Fibroblast of the aortic adventitia (primary cell): Measurements from ENCODE around the gene PAGE2. TPM values are rescaled to one million over a fixed set of nuclear protein-coding genes. Genes with fewer than 3 reads are reported as not detected.
"Not testable (repeated sequence)": the region's sequence is repeated elsewhere in the genome, so short reads cannot be mapped to it uniquely, and the experiment has no call there.

Experiments used
- DNase-seq: peaks from one replicate; pipeline ENCODE4 v3.0.0-alpha.2; 2010; ENCODE audit warnings: low read depth
- H3K4me3 ChIP-seq: 2 replicates; pipeline ENCODE4 v1.5.1; 2011; ENCODE audit warnings: low read depth, mild to moderate bottlenecking, control low read depth, low read length, moderate library complexity
- CTCF ChIP-seq: IDR thresholded peaks from 2 replicates; pipeline ENCODE4 v1.5.1; 2011; ENCODE audit warnings: mild to moderate bottlenecking, low read length, control low read depth, inconsistent platforms; ENCODE audit not compliant: insufficient read depth
- total RNA-seq: library from RNA; depleted of rRNA; stranded (reverse); fragments of >200 nt; gene quantifications from 2 replicates; pipeline ENCODE4 v1.2.3, GENCODE V29; 2012; ENCODE audit warnings: low replicate concordance

The PAGE2 gene
- not detected in 2 replicates for total RNA-seq

- H3K4me3 ChIP-seq = no peak within 1 kb of the TSS
- DNase-seq = no peak
- TF ChIP-seq CTCF = no peak
Measured at GRCh38 chrX:55088795-55089489, at the start of gene PAGE2. Gene PAGE2 (plus strand): TSS chrX:55089018. CDS start chrX:55090021, 1,003 bp downstream.

- DNase-seq = no peak
- TF ChIP-seq CTCF = no peak
- no peak overlapping the region for H3K4me3 ChIP-seq
Measured at GRCh38 chrX:55039471-55039870, 49.3 kb upstream of the PAGE2 start.

GRCh38 chrX:55041514-55041913 lies 47.3 kb upstream of the PAGE2 start:
- H3K4me3 ChIP-seq = no peak overlapping the region
- no peak for TF ChIP-seq CTCF
- DNase-seq = no peak

GRCh38 chrX:55050599-55050998 lies 38.2 kb upstream of the PAGE2 start:
- DNase-seq, H3K4me3 ChIP-seq: not testable (repeated sequence)

GRCh38 chrX:55056820-55057674 lies 31.8 kb upstream of the PAGE2 start:
- peak; percentile 56 for DNase-seq

GRCh38 chrX:55057675-55058249 lies 31.1 kb upstream of the PAGE2 start:
- TF ChIP-seq CTCF = peak; percentile 78
- DNase-seq = peak; percentile 56
- H3K4me3 ChIP-seq = no peak overlapping the region

More at GRCh38 chrX:55056820-55057674, 31.8 kb upstream of the PAGE2 start:
- H3K4me3 ChIP-seq = no peak overlapping the region
- TF ChIP-seq CTCF = no peak

- not testable (repeated sequence) for DNase-seq, H3K4me3 ChIP-seq
Measured at GRCh38 chrX:55067180-55067579, 21.6 kb upstream of the PAGE2 start.
